Measurements from ENCODE around the gene SERPINA1. TPM values are rescaled to one million over a fixed set of nuclear protein-coding genes. Genes with fewer than 3 reads are reported as not detected.

The SERPINA1 gene
- total and polyA plus RNA-seq, 2 experiments from 2014 or later, result 0.16 to 0.65 TPM

- Histone ChIP-seq H3K4me3 (no peak overlapping the region), H3K79me2 (ENCODE audit: insufficient read depth) (no peaks in the 10 kb centered on the region), H3K9me3 (ENCODE audit: low read depth) (no peaks in the 10 kb centered on the region), H3K9me2 (ENCODE audit: insufficient read depth) (no peaks in the 10 kb centered on the region), H4K20me1 (ENCODE audit: insufficient read depth) (no peaks in the 10 kb centered on the region), H2AFZ (no peak overlapping the region), H3K36me3 (ENCODE audit: low read depth) (no peaks in the 10 kb centered on the region), H3K27me3 (replicated peaks; ENCODE audit: insufficient read depth) (no peaks in the 10 kb centered on the region), H3F3A (ENCODE audit: insufficient read depth) (peaks cover 10% of the 10 kb centered on the region), H3K9ac (no peak overlapping the region), H3K4me1 (ENCODE audit: insufficient read depth) (peaks cover 11% of the 10 kb centered on the region), H3K27ac (no peak overlapping the region), H3K4me2 (ENCODE audit: unreplicated experiment) (no peak overlapping the region)
- TF ChIP-seq EZH2phosphoT487 (IDR thresholded peaks at IDR 0.05; ENCODE audit: insufficient read depth, low read depth), result no peak
- TF ChIP-seq EZH2 (IDR thresholded peaks at IDR 0.05; ENCODE audit: insufficient read depth, poor library complexity, severe bottlenecking), result no peak
- DNase-seq, result no peak
- 94 to 96% methylated on average over 7 of the region's 7 CpGs for WGBS, 2 experiments (ENCODE audit: low coverage in 1 of 2, low lambda C conversion rate in 2 of 2, missing lambda C conversion rate in 2 of 2)
- in situ Hi-C loops (cut with MboI), result no loop called here
These were observed 19.4 kb downstream of the SERPINA1 start for GRCh38 chr14:94368956-94369355.

DNA sequence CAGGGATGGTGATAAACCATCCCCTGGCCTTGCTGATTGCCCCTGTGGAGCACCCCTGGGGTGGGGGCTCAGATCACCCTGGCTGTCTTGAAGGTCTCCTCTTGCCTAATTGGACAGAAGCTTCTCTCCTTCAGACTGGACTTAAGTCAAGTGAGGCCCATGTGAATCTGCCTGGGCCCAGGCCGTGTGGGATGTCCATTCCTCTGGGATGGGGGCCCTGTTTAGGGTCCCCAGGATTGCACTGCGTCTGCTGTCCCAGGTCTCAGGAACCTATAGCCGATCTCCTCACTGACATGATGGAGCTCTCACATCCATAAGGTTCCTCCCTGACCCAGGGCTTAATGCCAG is 20.2 kb downstream of the SERPINA1 start:
- Histone ChIP-seq H3K4me1 (ENCODE audit: insufficient read depth) (peaks cover 6% of the 10 kb centered on the region), H3K79me2 (ENCODE audit: insufficient read depth) (no peaks in the 10 kb centered on the region), H4K20me1 (ENCODE audit: insufficient read depth) (no peaks in the 10 kb centered on the region), H3K36me3 (ENCODE audit: low read depth) (no peaks in the 10 kb centered on the region), H2AFZ (no peak overlapping the region), H3K9me2 (ENCODE audit: insufficient read depth) (no peaks in the 10 kb centered on the region), H3K27me3 (replicated peaks; ENCODE audit: insufficient read depth) (no peaks in the 10 kb centered on the region), H3K4me3 (no peak overlapping the region), H3K9me3 (ENCODE audit: low read depth) (no peaks in the 10 kb centered on the region), H3K4me2 (ENCODE audit: unreplicated experiment) (no peak overlapping the region), H3K9ac (no peak overlapping the region), H3F3A (ENCODE audit: insufficient read depth) (peaks cover 5% of the 10 kb centered on the region), H3K27ac (no peak overlapping the region)
- in situ Hi-C loops (cut with MboI), result no loop called here
- TF ChIP-seq EZH2 (IDR thresholded peaks at IDR 0.05; ENCODE audit: insufficient read depth, poor library complexity, severe bottlenecking), result no peak
- TF ChIP-seq EZH2phosphoT487 (IDR thresholded peaks at IDR 0.05; ENCODE audit: insufficient read depth, low read depth), result no peak
- 93 to 96% methylated on average over 3 of the region's 3 CpGs for WGBS, 2 experiments (ENCODE audit: low coverage in 1 of 2, low lambda C conversion rate in 2 of 2, missing lambda C conversion rate in 2 of 2)
- DNase-seq, result no peak

DNA sequence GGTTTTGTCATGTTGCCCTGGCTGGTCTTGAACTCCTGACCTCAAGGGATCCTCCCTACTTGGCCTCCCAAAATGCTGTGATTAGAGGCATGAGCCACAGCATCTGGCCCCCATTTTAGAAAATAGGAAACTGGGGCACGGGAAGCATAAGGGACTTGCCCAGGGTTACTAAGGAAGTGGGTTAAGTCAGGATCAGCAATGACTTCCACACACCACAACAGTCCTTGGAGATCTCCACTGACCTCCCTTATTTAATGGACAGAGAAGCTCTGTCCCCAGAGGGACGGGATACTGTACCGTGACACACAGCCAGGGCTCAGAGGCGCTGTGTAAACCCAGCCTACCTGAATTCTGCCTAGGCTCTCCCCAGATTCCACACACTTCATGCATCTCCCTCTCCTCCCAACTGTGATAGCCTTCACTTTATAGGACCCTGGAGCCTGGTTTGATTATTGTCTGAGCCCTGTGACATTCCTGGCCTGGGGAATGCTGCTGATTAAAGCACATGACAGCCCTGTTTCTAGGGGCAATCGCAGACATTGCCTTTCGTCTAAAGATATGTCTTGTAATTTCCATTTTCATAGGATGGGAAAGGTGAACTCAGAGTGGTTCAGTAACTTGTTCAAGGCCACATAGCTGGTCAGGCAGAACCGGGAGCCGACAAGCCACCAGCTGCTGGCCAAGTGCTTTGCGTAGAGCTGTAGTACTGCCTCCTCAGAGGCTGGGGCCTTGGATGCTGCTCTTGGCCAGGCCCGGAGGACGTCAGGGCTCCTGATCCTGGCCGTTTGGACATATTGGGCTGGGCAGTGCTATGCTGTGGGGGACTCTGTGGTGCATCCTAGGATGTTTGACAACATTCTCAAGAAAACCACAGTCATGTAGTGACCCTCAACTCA is 20.8 kb downstream of the SERPINA1 start:
- Histone ChIP-seq H3K4me2 (ENCODE audit: unreplicated experiment) (no peak overlapping the region), H3F3A (ENCODE audit: insufficient read depth) (no peaks in the 10 kb centered on the region), H3K9ac (no peak overlapping the region), H3K9me2 (ENCODE audit: insufficient read depth) (no peaks in the 10 kb centered on the region), H2AFZ (no peak overlapping the region), H3K9me3 (ENCODE audit: low read depth) (no peaks in the 10 kb centered on the region), H3K27me3 (replicated peaks; ENCODE audit: insufficient read depth) (no peaks in the 10 kb centered on the region), H3K79me2 (ENCODE audit: insufficient read depth) (no peaks in the 10 kb centered on the region), H3K4me3 (no peak overlapping the region), H3K36me3 (ENCODE audit: low read depth) (no peaks in the 10 kb centered on the region), H4K20me1 (ENCODE audit: insufficient read depth) (no peaks in the 10 kb centered on the region), H3K4me1 (ENCODE audit: insufficient read depth) (no peaks in the 10 kb centered on the region), H3K27ac (no peak overlapping the region)
- 88 to 89% methylated on average over 12 of the region's 12 CpGs for WGBS, 2 experiments (ENCODE audit: low coverage in 1 of 2, low lambda C conversion rate in 2 of 2, missing lambda C conversion rate in 2 of 2)
- DNase-seq, result no peak
- TF ChIP-seq EZH2phosphoT487 (IDR thresholded peaks at IDR 0.05; ENCODE audit: insufficient read depth, low read depth), result no peak
- TF ChIP-seq EZH2 (IDR thresholded peaks at IDR 0.05; ENCODE audit: insufficient read depth, poor library complexity, severe bottlenecking), result no peak
- in situ Hi-C loops (cut with MboI), result no loop called here

GRCh38 chr14:94366146-94366915 is 22.1 kb downstream of the SERPINA1 start, which contains the start of gene SERPINA2:
SERPINA2 (minus strand) TSS chr14:94366698.
- Histone ChIP-seq H3K4me2 (ENCODE audit: unreplicated experiment) (no peak within 1 kb of the TSS), H3K4me3 (no peak within 1 kb of the TSS), H3K9ac (no peak within 1 kb of the TSS), H3K36me3 (ENCODE audit: low read depth) (no peaks in the 10 kb centered on the region), H2AFZ (no peak within 1 kb of the TSS), H3K27ac (no peak within 1 kb of the TSS), H3K9me2 (ENCODE audit: insufficient read depth) (no peaks in the 10 kb centered on the region), H3F3A (ENCODE audit: insufficient read depth) (no peaks in the 10 kb centered on the region), H4K20me1 (ENCODE audit: insufficient read depth) (no peaks in the 10 kb centered on the region), H3K4me1 (ENCODE audit: insufficient read depth) (no peaks in the 10 kb centered on the region), H3K27me3 (replicated peaks; ENCODE audit: insufficient read depth) (no peaks in the 10 kb centered on the region), H3K79me2 (ENCODE audit: insufficient read depth) (no peaks in the 10 kb centered on the region), H3K9me3 (ENCODE audit: low read depth) (no peaks in the 10 kb centered on the region)
- TF ChIP-seq EZH2phosphoT487 (IDR thresholded peaks at IDR 0.05; ENCODE audit: insufficient read depth, low read depth) (no peak), EZH2 (IDR thresholded peaks at IDR 0.05; ENCODE audit: insufficient read depth, poor library complexity, severe bottlenecking) (no peak)
- in situ Hi-C loops (cut with MboI), result no loop called here
- DNase-seq, result no peak
- 80 to 82% methylated on average over 14 of the region's 14 CpGs for WGBS, 2 experiments (ENCODE audit: low coverage in 1 of 2, low lambda C conversion rate in 2 of 2, missing lambda C conversion rate in 2 of 2)
